ENCODE results near the gene CPSF7. TPM values are rescaled to one million over a fixed set of nuclear protein-coding genes. Genes with fewer than 3 reads are reported as not detected.

Gene CPSF7
- polyA plus RNA-seq, 3 donors: 12.5 to 67.5 (median 20.1) TPM

- peaks cover 5 to 19% of the 10 kb centered on the region in 2 donors for H3K36me3 ChIP-seq (replicated peaks in 1 of 2; ENCODE audit: control insufficient read depth in 1 of 2, insufficient read depth in 2 of 2, low read length in 2 of 2)
- peaks cover 0 to 3% (median 0%) of the 10 kb centered on the region in 7 donors for H3K9me3 Mint-ChIP-seq
- H3K27ac ChIP-seq (ENCODE audit: low read depth in 1 of 2, low read length in 2 of 2): no peak overlapping the region
- H3K9ac ChIP-seq (ENCODE audit: insufficient read depth, low read length, poor library complexity, severe bottlenecking): no peak overlapping the region
- no peaks in the 10 kb centered on the region for H3K79me2 ChIP-seq (ENCODE audit: insufficient read depth, low read length)
- DNase-seq: no peak
- no peaks in the 10 kb centered on the region for H3K4me1 Mint-ChIP-seq
- WGBS (ENCODE audit: insufficient coverage): 82% methylated on average over 8 of the region's 8 CpGs
- H3K9me3 ChIP-seq (replicated peaks in 1 of 2; ENCODE audit: control insufficient read depth in 1 of 2, insufficient read depth in 1 of 2, low read length in 2 of 2): no peaks in the 10 kb centered on the region
- intact Hi-C loops (cut with micrococcal nuclease): loop anchor here (5.0 kb wide), 2 partner anchors 40 to 160 kb away; no protein-coding TSS in a partner anchor
- H3K4me3 Mint-ChIP-seq: no peak overlapping the region
- no peak overlapping the region for H3K4me2 ChIP-seq (replicated peaks; ENCODE audit: extremely low read depth, low read length, poor library complexity, severe bottlenecking)
- H3K36me3 Mint-ChIP-seq: peaks cover 10 to 16% of the 10 kb centered on the region in 2 donors
- peaks cover 0 to 3% (median 2%) of the 10 kb centered on the region in 3 donors for H3K27me3 Mint-ChIP-seq (ENCODE audit: low read depth in 3 of 3)
- no peak overlapping the region for H3K4me3 ChIP-seq (replicated peaks in 1 of 3; ENCODE audit: low read depth in 2 of 3, low read length in 3 of 3)
- H4K20me1 ChIP-seq (ENCODE audit: insufficient read depth, low read length): no peaks in the 10 kb centered on the region
- H3K4me1 ChIP-seq (ENCODE audit: control insufficient read depth in 1 of 2, insufficient read depth in 2 of 2, low read length in 2 of 2): no peaks in the 10 kb centered on the region
- no peak overlapping the region for H2AFZ ChIP-seq (ENCODE audit: insufficient read depth, low read depth, low read length, poor library complexity, severe bottlenecking)
- no peaks in the 10 kb centered on the region for H3K27me3 ChIP-seq (ENCODE audit: control insufficient read depth in 2 of 2, insufficient read depth in 2 of 2, low read length in 2 of 2)
- no peak for TF ChIP-seq CTCF (IDR thresholded peaks at IDR 0.05)
- peak overlapping the region in 1 of 7 donors; percentile 45 for H3K27ac Mint-ChIP-seq
Measured at GRCh38 chr11:61477126-61477525, 47.4 kb upstream of the CPSF7 start.

GRCh38 chr11:61476371-61476770, 46.6 kb upstream of the CPSF7 start:
- DNase-seq: no peak
- Histone ChIP-seq H3K9me3 (replicated peaks in 1 of 2; ENCODE audit: control insufficient read depth in 1 of 2, insufficient read depth in 1 of 2, low read length in 2 of 2) (no peaks in the 10 kb centered on the region), H4K20me1 (ENCODE audit: insufficient read depth, low read length) (no peaks in the 10 kb centered on the region), H3K36me3 (replicated peaks in 1 of 2; ENCODE audit: control insufficient read depth in 1 of 2, insufficient read depth in 2 of 2, low read length in 2 of 2) (peaks cover 8 to 19% of the 10 kb centered on the region in 2 donors), H3K9ac (ENCODE audit: insufficient read depth, low read length, poor library complexity, severe bottlenecking) (no peak overlapping the region), H3K27me3 (ENCODE audit: control insufficient read depth in 2 of 2, insufficient read depth in 2 of 2, low read length in 2 of 2) (no peaks in the 10 kb centered on the region), H3K27ac (ENCODE audit: low read depth in 1 of 2, low read length in 2 of 2) (no peak overlapping the region), H3K4me2 (replicated peaks; ENCODE audit: extremely low read depth, low read length, poor library complexity, severe bottlenecking) (no peak overlapping the region), H3K4me1 (ENCODE audit: control insufficient read depth in 1 of 2, insufficient read depth in 2 of 2, low read length in 2 of 2) (no peaks in the 10 kb centered on the region), H2AFZ (ENCODE audit: insufficient read depth, low read depth, low read length, poor library complexity, severe bottlenecking) (no peak overlapping the region), H3K79me2 (ENCODE audit: insufficient read depth, low read length) (no peaks in the 10 kb centered on the region), H3K4me3 (replicated peaks in 1 of 3; ENCODE audit: low read depth in 2 of 3, low read length in 3 of 3) (no peak overlapping the region)
- no peak overlapping the region for H3K4me3 Mint-ChIP-seq
- H3K4me1 Mint-ChIP-seq: no peaks in the 10 kb centered on the region
- 95% methylated on average over 3 of the region's 3 CpGs for WGBS (ENCODE audit: insufficient coverage)
- intact Hi-C loops (cut with micrococcal nuclease): loop anchor here (5.0 kb wide), 2 partner anchors 41 to 161 kb away; no protein-coding TSS in a partner anchor
- peaks cover 14 to 16% of the 10 kb centered on the region in 2 donors for H3K36me3 Mint-ChIP-seq
- H3K27me3 Mint-ChIP-seq (ENCODE audit: low read depth in 3 of 3): peaks cover 0 to 3% (median 2%) of the 10 kb centered on the region in 3 donors
- no peak overlapping the region for H3K27ac Mint-ChIP-seq
- no peak for TF ChIP-seq CTCF (IDR thresholded peaks at IDR 0.05)
- peaks cover 0 to 3% (median 0%) of the 10 kb centered on the region in 7 donors for H3K9me3 Mint-ChIP-seq

Measured in CD14-positive monocyte (primary cell).